ENCODE results near the gene PDE4C.

Gene PDE4C

DNA sequence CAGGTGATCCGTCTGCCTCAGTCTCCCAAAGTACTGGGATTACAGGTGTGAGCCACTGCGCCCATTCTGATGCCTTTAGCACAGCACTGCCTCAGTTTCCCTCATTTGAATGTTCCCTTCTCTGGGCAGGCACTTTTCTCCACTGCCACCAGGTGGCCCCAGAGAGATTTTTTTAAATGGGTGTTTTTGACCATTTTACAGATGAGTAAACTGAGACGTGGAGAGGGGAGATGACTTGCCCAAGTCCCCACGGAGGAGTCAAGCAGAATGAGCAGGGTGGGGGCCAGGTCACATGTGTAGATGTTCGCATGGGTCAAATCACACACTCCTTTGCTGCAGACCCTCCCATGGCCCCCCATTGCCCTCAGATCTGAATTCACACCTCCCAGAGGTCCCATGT lies 3.2 kb upstream of the PDE4C start:
- Histone ChIP-seq H3K9ac (ENCODE audit: low read length) (no peak overlapping the region), H3K27me3 (replicated peaks; ENCODE audit: control insufficient read depth, insufficient read depth, low read length) (peaks cover 31% of the 10 kb centered on the region), H3K4me1 (ENCODE audit: control insufficient read depth, insufficient read depth, low read length) (peaks cover 9% of the 10 kb centered on the region), H3K36me3 (ENCODE audit: control insufficient read depth, insufficient read depth, low read length, severe bottlenecking) (no peaks in the 10 kb centered on the region), H3K9me3 (ENCODE audit: control insufficient read depth, low read length) (peaks cover 4% of the 10 kb centered on the region), H3K4me3 (ENCODE audit: low read length) (no peak overlapping the region)
- DNase-seq (ENCODE audit: low read depth): no peak

DNA sequence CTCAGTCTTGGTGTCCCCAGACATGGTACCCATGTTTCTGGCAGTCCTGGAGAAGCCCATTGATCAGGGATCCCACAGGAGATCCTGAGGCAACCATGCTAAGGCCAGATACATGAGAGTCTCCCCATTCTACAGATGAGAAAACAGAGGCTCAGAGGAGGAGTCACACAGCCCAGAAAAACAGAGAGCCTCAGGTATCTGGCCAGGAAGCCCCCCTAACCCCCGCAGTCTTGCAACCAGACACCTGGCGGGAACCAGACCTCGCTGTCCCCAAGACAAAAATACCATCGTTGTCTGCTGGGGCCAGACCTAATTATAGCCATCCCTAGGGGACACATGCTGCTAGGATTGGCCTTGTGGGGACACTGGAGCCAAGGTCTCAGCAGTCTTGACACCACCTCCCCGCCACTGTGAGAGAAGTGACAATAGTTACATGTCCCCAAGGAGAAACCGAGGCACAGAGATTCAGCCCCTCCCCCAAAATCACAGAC lies 1.6 kb upstream of the PDE4C start:
- DNase-seq (ENCODE audit: low read depth): no peak
- Histone ChIP-seq H3K9ac (ENCODE audit: low read length) (no peak overlapping the region), H3K27me3 (replicated peaks; ENCODE audit: control insufficient read depth, insufficient read depth, low read length) (peaks cover 25% of the 10 kb centered on the region), H3K9me3 (ENCODE audit: control insufficient read depth, low read length) (no peaks in the 10 kb centered on the region), H3K36me3 (ENCODE audit: control insufficient read depth, insufficient read depth, low read length, severe bottlenecking) (no peaks in the 10 kb centered on the region), H3K4me1 (ENCODE audit: control insufficient read depth, insufficient read depth, low read length) (peaks cover 9% of the 10 kb centered on the region), H3K4me3 (ENCODE audit: low read length) (no peak overlapping the region)

- H3K9me3 ChIP-seq (ENCODE audit: control insufficient read depth, low read length): no peaks in the 10 kb centered on the region
Observed at GRCh38 chr19:18226956-18227780, 930 bp upstream of the PDE4C start.

GRCh38 chr19:18225355-18225701 lies 910 bp downstream of the PDE4C start:
- DNase-seq (ENCODE audit: low read depth): no peak
- peaks cover 9% of the 10 kb centered on the region for H3K4me1 ChIP-seq (ENCODE audit: control insufficient read depth, insufficient read depth, low read length)
- peak overlapping the region; percentile 84 for H3K9ac ChIP-seq (ENCODE audit: low read length)
- H3K4me3 ChIP-seq (ENCODE audit: low read length): no peak overlapping the region
- H3K9me3 ChIP-seq (ENCODE audit: control insufficient read depth, low read length): no peaks in the 10 kb centered on the region
- H3K27me3 ChIP-seq (replicated peaks; ENCODE audit: control insufficient read depth, insufficient read depth, low read length): peaks cover 11% of the 10 kb centered on the region
- H3K36me3 ChIP-seq (ENCODE audit: control insufficient read depth, insufficient read depth, low read length, severe bottlenecking): no peaks in the 10 kb centered on the region

More at GRCh38 chr19:18226956-18227780, 930 bp upstream of the PDE4C start:
- Histone ChIP-seq H3K4me3 (ENCODE audit: low read length) (no peak overlapping the region), H3K36me3 (ENCODE audit: control insufficient read depth, insufficient read depth, low read length, severe bottlenecking) (no peaks in the 10 kb centered on the region), H3K9ac (ENCODE audit: low read length) (no peak overlapping the region), H3K27me3 (replicated peaks; ENCODE audit: control insufficient read depth, insufficient read depth, low read length) (peaks cover 20% of the 10 kb centered on the region), H3K4me1 (ENCODE audit: control insufficient read depth, insufficient read depth, low read length) (peaks cover 9% of the 10 kb centered on the region)
- DNase-seq (ENCODE audit: low read depth): no peak

DNA sequence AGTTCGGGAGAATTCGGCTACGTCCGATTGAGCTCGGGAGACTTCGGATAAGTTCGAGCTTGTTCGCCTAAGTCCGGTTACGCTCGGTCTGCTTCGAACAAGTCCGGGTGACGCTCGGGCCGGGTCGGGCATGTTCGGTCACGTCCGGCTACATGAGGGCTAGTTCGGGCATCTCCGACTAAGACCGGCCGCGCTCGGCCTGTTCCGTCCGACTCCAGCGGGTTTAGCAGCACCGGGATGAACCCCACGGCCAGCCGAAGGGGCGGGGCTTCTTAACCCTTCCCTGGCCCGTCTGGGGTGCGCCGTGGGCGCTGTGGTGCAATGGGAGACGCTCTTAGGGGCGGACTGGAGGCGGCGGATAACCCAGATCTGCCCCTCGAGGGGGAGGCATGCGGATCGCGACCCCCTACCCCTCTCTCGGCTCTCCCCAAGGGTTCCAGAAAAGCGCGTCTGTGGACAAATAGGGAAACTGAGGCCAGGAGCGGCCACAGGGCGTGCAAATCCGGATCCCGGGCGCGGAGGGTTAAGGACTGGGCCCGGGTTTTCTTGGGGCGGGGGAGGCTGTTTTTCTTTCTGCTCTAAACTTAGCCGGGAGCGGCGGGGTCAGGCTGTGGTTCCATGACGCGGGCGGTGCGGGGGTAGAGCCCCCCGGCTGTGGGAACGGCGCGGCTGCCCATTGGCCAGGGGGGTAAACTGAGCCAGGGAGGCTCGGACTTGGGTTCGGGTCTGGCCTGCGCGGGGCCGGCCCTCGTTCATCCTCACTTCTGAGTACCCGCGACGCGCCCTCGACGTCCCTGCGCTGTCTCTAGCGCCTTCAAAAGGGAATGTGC lies 1.5 kb downstream of the PDE4C start:
- Histone ChIP-seq H3K27me3 (replicated peaks; ENCODE audit: control insufficient read depth, insufficient read depth, low read length) (peaks cover 10% of the 10 kb centered on the region), H3K4me1 (ENCODE audit: control insufficient read depth, insufficient read depth, low read length) (peaks cover 9% of the 10 kb centered on the region), H3K36me3 (ENCODE audit: control insufficient read depth, insufficient read depth, low read length, severe bottlenecking) (no peaks in the 10 kb centered on the region), H3K9me3 (ENCODE audit: control insufficient read depth, low read length) (no peaks in the 10 kb centered on the region), H3K4me3 (ENCODE audit: low read length) (peak overlapping the region; percentile 74), H3K9ac (ENCODE audit: low read length) (peak overlapping the region; percentile 84)
- DNase-seq (ENCODE audit: low read depth): peak; percentile 100

- H3K9ac ChIP-seq (ENCODE audit: low read length): peak overlapping the region; percentile 84
- H3K4me1 ChIP-seq (ENCODE audit: control insufficient read depth, insufficient read depth, low read length): peaks cover 9% of the 10 kb centered on the region
- peaks cover 6% of the 10 kb centered on the region for H3K27me3 ChIP-seq (replicated peaks; ENCODE audit: control insufficient read depth, insufficient read depth, low read length)
- no peaks in the 10 kb centered on the region for H3K9me3 ChIP-seq (ENCODE audit: control insufficient read depth, low read length)
- H3K4me3 ChIP-seq (ENCODE audit: low read length): peak overlapping the region; percentile 74
- DNase-seq (ENCODE audit: low read depth): no peak
- H3K36me3 ChIP-seq (ENCODE audit: control insufficient read depth, insufficient read depth, low read length, severe bottlenecking): no peaks in the 10 kb centered on the region
Observed at GRCh38 chr19:18223860-18224524, 2.2 kb downstream of the PDE4C start.

GRCh38 chr19:18221815-18222725 lies 4.2 kb downstream of the PDE4C start:
- H3K36me3 ChIP-seq (ENCODE audit: control insufficient read depth, insufficient read depth, low read length, severe bottlenecking): no peaks in the 10 kb centered on the region
- peaks cover 9% of the 10 kb centered on the region for H3K4me1 ChIP-seq (ENCODE audit: control insufficient read depth, insufficient read depth, low read length)
- no peak overlapping the region for H3K9ac ChIP-seq (ENCODE audit: low read length)
- H3K4me3 ChIP-seq (ENCODE audit: low read length): no peak overlapping the region
- H3K27me3 ChIP-seq (replicated peaks; ENCODE audit: control insufficient read depth, insufficient read depth, low read length): no peaks in the 10 kb centered on the region
- no peaks in the 10 kb centered on the region for H3K9me3 ChIP-seq (ENCODE audit: control insufficient read depth, low read length)
- DNase-seq (ENCODE audit: low read depth): no peak

DNA sequence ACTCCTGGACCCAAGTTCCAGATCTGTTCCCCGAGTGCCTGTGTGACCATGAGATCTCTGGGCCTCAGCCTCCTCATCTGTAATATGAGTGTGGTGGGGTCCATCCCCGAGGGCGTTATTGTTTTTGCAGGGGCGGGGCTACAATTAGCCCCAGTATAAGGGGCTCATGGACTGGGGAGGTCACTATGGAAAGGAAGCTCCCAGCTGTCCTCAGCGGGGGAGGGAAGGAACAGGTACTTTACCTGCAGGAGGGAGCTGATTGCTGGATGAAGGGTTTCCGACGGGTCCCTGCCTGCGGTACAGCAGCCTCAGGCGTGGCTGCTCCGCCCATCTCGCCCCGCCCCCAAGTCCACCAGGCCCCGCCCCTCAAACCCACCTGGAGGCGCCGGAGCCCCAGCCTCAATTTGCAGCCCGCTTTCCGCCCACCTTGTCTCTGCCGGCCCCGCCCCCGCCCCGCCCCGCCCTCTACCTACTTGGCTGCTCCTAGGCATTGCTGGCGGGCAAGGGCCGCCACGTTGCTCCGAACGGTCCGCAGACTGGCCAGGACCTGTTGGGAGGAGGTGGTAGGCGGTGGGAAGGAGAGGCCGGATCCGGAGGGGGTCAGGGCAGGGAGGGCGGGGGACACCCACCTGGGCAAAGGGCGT lies 5.5 kb downstream of the PDE4C start:
- Histone ChIP-seq H3K36me3 (ENCODE audit: control insufficient read depth, insufficient read depth, low read length, severe bottlenecking) (no peaks in the 10 kb centered on the region), H3K9ac (ENCODE audit: low read length) (no peak overlapping the region)

DNA sequence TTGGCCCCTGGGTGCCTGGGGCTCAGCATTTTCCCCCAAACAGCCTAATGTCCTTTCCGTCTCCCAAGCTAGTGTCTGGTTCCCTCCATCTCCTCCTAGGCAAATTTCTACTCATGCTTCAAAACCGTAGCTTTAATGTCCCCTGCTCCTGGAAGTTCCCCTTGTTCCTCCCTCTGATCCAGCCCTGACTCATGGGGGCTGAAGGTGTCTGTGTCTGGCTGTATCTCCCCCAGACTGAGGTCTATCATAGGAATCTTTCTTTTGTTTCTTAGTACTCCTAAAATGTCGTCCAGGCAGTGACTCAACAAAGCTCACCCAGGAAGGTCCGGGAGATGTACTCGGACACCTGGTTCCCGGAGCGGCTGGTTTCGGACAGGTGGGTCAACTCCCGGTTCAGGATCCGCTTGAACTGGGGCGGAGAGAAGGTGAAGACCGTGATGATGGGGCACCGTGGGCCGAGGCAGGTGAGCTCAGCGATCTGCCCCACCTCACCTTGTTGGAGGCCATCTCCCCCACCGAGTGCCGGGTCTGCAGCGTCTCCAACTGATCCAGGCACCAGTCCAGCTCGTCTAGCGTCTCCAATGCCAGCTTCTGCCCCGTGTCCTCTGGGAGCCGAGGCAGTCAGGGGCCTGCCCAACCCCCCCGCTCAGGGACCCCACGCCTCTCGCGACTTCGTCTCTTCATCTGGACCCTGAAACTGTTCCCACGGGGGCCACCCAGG lies 6.2 kb downstream of the PDE4C start:
- H3K9ac ChIP-seq (ENCODE audit: low read length): no peak overlapping the region
- DNase-seq (ENCODE audit: low read depth): no peak
- no peak overlapping the region for H3K4me3 ChIP-seq (ENCODE audit: low read length)

More for the DNA sequence above, 5.5 kb downstream of the PDE4C start:
- Histone ChIP-seq H3K4me3 (ENCODE audit: low read length) (no peak overlapping the region), H3K27me3 (replicated peaks; ENCODE audit: control insufficient read depth, insufficient read depth, low read length) (no peaks in the 10 kb centered on the region), H3K4me1 (ENCODE audit: control insufficient read depth, insufficient read depth, low read length) (peaks cover 5% of the 10 kb centered on the region), H3K9me3 (ENCODE audit: control insufficient read depth, low read length) (no peaks in the 10 kb centered on the region)
- DNase-seq (ENCODE audit: low read depth): no peak

GRCh38 chr19:18218600-18218999 lies 7.6 kb downstream of the PDE4C start:
- H3K27me3 ChIP-seq (replicated peaks; ENCODE audit: control insufficient read depth, insufficient read depth, low read length): no peaks in the 10 kb centered on the region
- H3K4me1 ChIP-seq (ENCODE audit: control insufficient read depth, insufficient read depth, low read length): no peaks in the 10 kb centered on the region
- no peaks in the 10 kb centered on the region for H3K36me3 ChIP-seq (ENCODE audit: control insufficient read depth, insufficient read depth, low read length, severe bottlenecking)
- no peaks in the 10 kb centered on the region for H3K9me3 ChIP-seq (ENCODE audit: control insufficient read depth, low read length)
- H3K4me3 ChIP-seq (ENCODE audit: low read length): no peak overlapping the region
- DNase-seq (ENCODE audit: low read depth): no peak
- no peak overlapping the region for H3K9ac ChIP-seq (ENCODE audit: low read length)

More for the DNA sequence above, 6.2 kb downstream of the PDE4C start:
- Histone ChIP-seq H3K27me3 (replicated peaks; ENCODE audit: control insufficient read depth, insufficient read depth, low read length) (no peaks in the 10 kb centered on the region), H3K4me1 (ENCODE audit: control insufficient read depth, insufficient read depth, low read length) (peaks cover 3% of the 10 kb centered on the region), H3K9me3 (ENCODE audit: control insufficient read depth, low read length) (no peaks in the 10 kb centered on the region), H3K36me3 (ENCODE audit: control insufficient read depth, insufficient read depth, low read length, severe bottlenecking) (no peaks in the 10 kb centered on the region)

All from adipocyte (in vitro differentiated cells).